DOHH2 (cell line): ENCODE data around the gene RAD51B.
"Not testable (repeated sequence)": the region's sequence is repeated elsewhere in the genome, so short reads cannot be mapped to it uniquely, and the experiment has no call there.

ENCODE experiments used
- H3F3A ChIP-seq: fragments of 200-600 bp; sonication (generic), shearing (Covaris generic); 2 replicates; pipeline ENCODE4 v1.6.0; 2016; ENCODE audit warnings: antibody characterized with exemption, mild to moderate bottlenecking; ENCODE audit not compliant: control insufficient read depth, insufficient read depth
- H3K27ac ChIP-seq: fragments of 200-600 bp; sonication (generic); 2 replicates; pipeline ENCODE4 v1.5.1; 2014; ENCODE audit warnings: low read depth, mild to moderate bottlenecking, low read length, moderate library complexity
- H3K27me3 ChIP-seq: fragments of 200-600 bp; sonication (generic); 2 replicates; pipeline ENCODE4 v1.6.1; 2014; ENCODE audit warnings: mild to moderate bottlenecking, low read length, mixed read lengths; ENCODE audit not compliant: control insufficient read depth
- H3K36me3 ChIP-seq: fragments of 200-600 bp; sonication (generic); 2 replicates; pipeline ENCODE4 v1.6.1; 2014; ENCODE audit warnings: mild to moderate bottlenecking, low read length, moderate library complexity, mixed read lengths; ENCODE audit not compliant: control insufficient read depth
- H3K4me1 ChIP-seq: fragments of 200-600 bp; sonication (generic); 2 replicates; pipeline ENCODE4 v1.6.1; 2014; ENCODE audit warnings: mild to moderate bottlenecking, low read length, mixed read lengths; ENCODE audit not compliant: control insufficient read depth
- H3K4me2 ChIP-seq: fragments of 200-600 bp; sonication (generic); 2 replicates; pipeline ENCODE4 v1.6.0; 2014; ENCODE audit warnings: mild to moderate bottlenecking, low read length, moderate library complexity
- H3K4me3 ChIP-seq: fragments of 200-600 bp; sonication (generic); 2 replicates; pipeline ENCODE4 v1.5.1; 2014; ENCODE audit warnings: mild to moderate bottlenecking, low read length, mixed read lengths
- H3K79me2 ChIP-seq: fragments of 200-600 bp; sonication (generic); 2 replicates; pipeline ENCODE4 v1.6.1; 2014; ENCODE audit warnings: mild to moderate bottlenecking, low read length, mixed read lengths; ENCODE audit not compliant: control insufficient read depth
- H3K9me2 ChIP-seq: fragments of 200-600 bp; sonication (generic); replicated peaks from 2 replicates; pipeline ENCODE4 v1.6.1; 2014; ENCODE audit warnings: mild to moderate bottlenecking, low read length, mixed read lengths; ENCODE audit not compliant: control insufficient read depth
- H3K9me3 ChIP-seq: fragments of 200-600 bp; sonication (generic); 2 replicates; pipeline ENCODE4 v1.6.1; 2014; ENCODE audit warnings: antibody characterized with exemption, low read length, mixed read lengths; ENCODE audit not compliant: control insufficient read depth, insufficient read depth
- H4K20me1 ChIP-seq: fragments of 200-600 bp; sonication (generic); 2 replicates; pipeline ENCODE4 v1.6.0; 2014; ENCODE audit warnings: low read depth, mild to moderate bottlenecking, antibody characterized with exemption, low read length, moderate library complexity; ENCODE audit not compliant: control insufficient read depth, insufficient read depth
- EZH2phosphoT487 ChIP-seq: fragments of 200-600 bp; sonication (generic); IDR thresholded peaks from 2 replicates; pipeline ENCODE4 v1.6.1; 2017; ENCODE audit warnings: borderline replicate concordance, mild to moderate bottlenecking, antibody characterized with exemption, low read length, moderate library complexity, mixed read lengths
- TF ChIP-seq, protein P1 (sequence below): fragments of 200-600 bp; sonication (generic); IDR thresholded peaks from one replicate; pipeline ENCODE4 v1.5.1; 2014; ENCODE audit warnings: antibody characterized with exemption, mild to moderate bottlenecking, low read depth, low read length; ENCODE audit not compliant: poor library complexity, severe bottlenecking

RAD51B gene

DNA sequence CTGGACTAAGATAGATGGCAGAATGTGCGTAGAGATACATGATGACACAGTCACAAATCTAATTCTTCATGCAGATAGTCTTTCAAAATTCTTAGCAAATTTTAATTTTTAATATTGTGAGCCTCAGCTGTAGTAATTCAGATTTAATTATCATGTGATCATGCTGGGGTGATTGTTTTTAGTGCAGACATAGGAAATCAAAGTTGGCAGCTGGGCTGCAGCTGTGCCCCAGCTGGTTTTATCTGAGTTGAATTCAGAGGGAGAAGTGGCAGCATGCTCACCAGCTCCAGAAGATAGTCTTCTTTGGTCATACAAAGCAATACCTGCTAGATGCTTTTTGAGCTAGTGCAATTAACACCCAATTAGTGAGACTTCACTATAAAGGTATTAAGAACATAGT is 292.9 kb downstream of the RAD51B start:
- H3K27ac ChIP-seq: no peak overlapping the region
- H3K4me2 ChIP-seq: no peak overlapping the region
- H3K79me2 ChIP-seq: no peaks in the 10 kb centered on the region
- H3K36me3 ChIP-seq: no peaks in the 10 kb centered on the region
- no peaks in the 10 kb centered on the region for H3K9me3 ChIP-seq
- H3K9me2 ChIP-seq: no peaks in the 10 kb centered on the region
- H3K4me3 ChIP-seq: no peak overlapping the region
- H3K27me3 ChIP-seq: no peaks in the 10 kb centered on the region
- H3F3A ChIP-seq: no peaks in the 10 kb centered on the region
- TF ChIP-seq, protein P1, sequence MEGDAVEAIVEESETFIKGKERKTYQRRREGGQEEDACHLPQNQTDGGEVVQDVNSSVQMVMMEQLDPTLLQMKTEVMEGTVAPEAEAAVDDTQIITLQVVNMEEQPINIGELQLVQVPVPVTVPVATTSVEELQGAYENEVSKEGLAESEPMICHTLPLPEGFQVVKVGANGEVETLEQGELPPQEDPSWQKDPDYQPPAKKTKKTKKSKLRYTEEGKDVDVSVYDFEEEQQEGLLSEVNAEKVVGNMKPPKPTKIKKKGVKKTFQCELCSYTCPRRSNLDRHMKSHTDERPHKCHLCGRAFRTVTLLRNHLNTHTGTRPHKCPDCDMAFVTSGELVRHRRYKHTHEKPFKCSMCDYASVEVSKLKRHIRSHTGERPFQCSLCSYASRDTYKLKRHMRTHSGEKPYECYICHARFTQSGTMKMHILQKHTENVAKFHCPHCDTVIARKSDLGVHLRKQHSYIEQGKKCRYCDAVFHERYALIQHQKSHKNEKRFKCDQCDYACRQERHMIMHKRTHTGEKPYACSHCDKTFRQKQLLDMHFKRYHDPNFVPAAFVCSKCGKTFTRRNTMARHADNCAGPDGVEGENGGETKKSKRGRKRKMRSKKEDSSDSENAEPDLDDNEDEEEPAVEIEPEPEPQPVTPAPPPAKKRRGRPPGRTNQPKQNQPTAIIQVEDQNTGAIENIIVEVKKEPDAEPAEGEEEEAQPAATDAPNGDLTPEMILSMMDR: no peak
- TF ChIP-seq EZH2phosphoT487: no peak
- no peaks in the 10 kb centered on the region for H4K20me1 ChIP-seq
- H3K4me1 ChIP-seq: no peaks in the 10 kb centered on the region

DNA sequence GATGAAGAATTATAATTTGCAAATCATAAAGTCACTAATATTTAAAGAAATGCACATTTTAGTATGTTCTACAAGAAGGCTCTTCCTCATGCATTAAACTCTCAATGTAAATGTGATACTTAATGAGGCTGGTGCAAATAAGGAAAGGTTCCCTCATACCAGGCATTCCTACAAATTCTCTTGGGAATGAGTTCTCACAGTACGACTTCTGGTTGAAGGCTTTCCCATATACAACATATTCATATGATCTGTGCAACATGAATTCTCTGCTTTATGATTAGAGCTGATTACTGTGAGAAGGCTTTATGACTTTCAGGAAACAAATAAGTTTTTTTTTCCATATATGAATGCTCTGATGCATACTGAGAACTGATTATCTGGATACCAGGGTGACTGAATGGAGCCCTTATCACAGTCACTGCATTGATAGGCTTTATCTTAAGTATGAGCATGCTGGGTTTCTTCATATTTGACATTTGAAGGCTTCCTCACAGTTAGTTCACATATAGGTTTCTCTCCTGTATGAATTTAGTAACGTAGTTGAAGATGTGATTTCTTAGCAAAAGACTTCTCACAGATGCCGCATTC is 293.9 kb downstream of the RAD51B start:
- Histone ChIP-seq H3K9me2 (no peaks in the 10 kb centered on the region), H3K36me3 (no peaks in the 10 kb centered on the region), H3K4me3 (no peak overlapping the region), H3K79me2 (no peaks in the 10 kb centered on the region), H3K9me3 (no peaks in the 10 kb centered on the region), H3F3A (no peaks in the 10 kb centered on the region), H3K27ac (no peak overlapping the region), H4K20me1 (no peaks in the 10 kb centered on the region), H3K4me2 (no peak overlapping the region), H3K27me3 (no peaks in the 10 kb centered on the region), H3K4me1 (no peaks in the 10 kb centered on the region)
- TF ChIP-seq, protein P1: no peak
- TF ChIP-seq EZH2phosphoT487: no peak

GRCh38 chr14:68115952-68116351 is 296.4 kb downstream of the RAD51B start:
- H3K4me2 ChIP-seq, H3K79me2 ChIP-seq, H3K27ac ChIP-seq, H3K9me2 ChIP-seq, H3K4me1 ChIP-seq, H3K4me3 ChIP-seq, H4K20me1 ChIP-seq, H3K36me3 ChIP-seq, H3K9me3 ChIP-seq, H3F3A ChIP-seq, H3K27me3 ChIP-seq: not testable (repeated sequence)

GRCh38 chr14:68122651-68123050 is 303.1 kb downstream of the RAD51B start:
- H3K9me3 ChIP-seq: no peaks in the 10 kb centered on the region
- no peaks in the 10 kb centered on the region for H3K4me1 ChIP-seq
- H3K4me2 ChIP-seq: no peak overlapping the region
- TF ChIP-seq EZH2phosphoT487: no peak
- TF ChIP-seq, protein P1: no peak
- H3K27me3 ChIP-seq: no peaks in the 10 kb centered on the region
- H3K79me2 ChIP-seq: no peaks in the 10 kb centered on the region
- H3K4me3 ChIP-seq: no peak overlapping the region
- H3K27ac ChIP-seq: no peak overlapping the region
- H3F3A ChIP-seq: no peaks in the 10 kb centered on the region
- no peaks in the 10 kb centered on the region for H4K20me1 ChIP-seq
- H3K36me3 ChIP-seq: no peaks in the 10 kb centered on the region
- H3K9me2 ChIP-seq: no peaks in the 10 kb centered on the region
